GM19238 (cell line): Measurements from ENCODE around the gene USP37.

Experiments
- DNase-seq: peaks from one replicate; pipeline ENCODE4 v3.0.0; 2011; ENCODE audit warnings: low spot score; ENCODE audit not compliant: insufficient read length

The USP37 gene

DNA sequence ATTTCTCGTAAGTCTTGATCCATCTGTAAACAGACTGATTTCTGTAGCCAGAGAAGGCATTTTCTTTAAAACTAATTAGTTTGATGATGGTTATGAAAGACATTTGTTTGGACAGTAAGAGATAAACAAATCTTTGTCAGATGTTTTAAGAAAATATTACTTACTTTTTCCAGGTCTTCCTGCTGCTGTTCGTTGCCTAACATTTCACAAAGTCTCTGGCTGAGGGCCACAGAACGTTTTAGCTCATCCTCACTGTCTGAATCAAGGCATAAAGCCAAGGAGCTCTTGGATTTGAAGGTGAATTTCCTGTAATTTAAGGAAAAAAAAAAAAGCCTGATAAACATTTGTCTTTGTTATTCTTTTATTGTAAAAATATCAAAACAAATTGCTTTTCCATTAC lies 91.5 kb downstream of the USP37 start:
- DNase-seq = no peak

DNA sequence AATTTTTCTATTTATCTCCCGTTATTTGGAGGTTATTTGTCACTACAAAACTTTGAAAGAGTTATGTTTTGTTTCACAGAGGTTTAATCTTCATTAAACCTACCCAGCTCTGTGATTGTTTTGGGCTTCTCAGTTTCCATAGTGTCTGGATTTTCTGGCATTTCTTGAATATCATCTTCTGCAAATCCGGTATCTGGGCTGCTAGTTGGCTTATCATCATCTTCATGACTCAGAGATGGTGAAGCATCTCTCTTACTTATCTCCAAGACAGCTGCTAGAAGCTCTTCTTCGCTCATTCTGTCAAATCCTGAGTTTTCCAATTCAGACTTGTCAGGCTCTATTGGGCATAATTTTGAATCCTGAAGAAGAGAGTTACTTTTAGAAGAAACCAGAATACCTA lies 93.6 kb downstream of the USP37 start:
- DNase-seq = no peak

DNA sequence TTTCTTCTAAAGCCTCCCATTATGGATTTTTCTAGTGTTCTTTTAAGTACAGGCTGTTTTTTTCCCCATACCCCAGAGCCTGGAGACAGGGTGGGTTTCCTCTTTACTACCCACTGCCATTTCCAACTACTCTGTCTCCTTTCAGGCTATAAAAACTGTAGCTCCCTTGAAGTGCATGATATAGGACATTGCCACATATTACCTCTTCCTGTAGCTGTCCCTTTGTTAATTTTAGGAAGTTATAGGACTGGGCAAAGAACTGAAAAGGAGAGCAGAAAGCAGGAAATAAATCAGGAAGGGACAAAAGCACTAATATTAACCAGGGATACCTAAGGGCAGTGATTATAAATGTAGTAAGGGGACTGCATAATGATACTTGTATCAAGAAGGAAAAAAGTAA lies 95.2 kb downstream of the USP37 start:
- DNase-seq = no peak

DNA sequence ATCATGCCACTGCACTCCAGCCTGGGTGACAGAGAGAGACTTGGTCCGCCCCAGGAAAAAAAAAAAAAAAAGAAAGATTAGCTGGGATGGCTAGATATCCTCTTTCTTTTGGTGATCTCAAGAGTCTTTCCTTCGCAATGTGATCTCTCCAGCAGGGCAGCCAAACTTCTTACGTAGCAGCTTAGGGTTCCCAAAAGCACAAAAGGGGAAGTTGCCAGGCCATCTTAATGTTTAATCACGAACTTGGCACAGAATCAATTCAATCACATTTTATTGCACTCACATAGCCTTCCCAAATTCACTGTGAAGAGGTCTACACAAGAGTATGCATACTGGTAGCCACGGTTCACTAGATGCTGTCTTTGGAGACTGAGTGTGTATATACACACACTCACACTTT lies 96.2 kb downstream of the USP37 start:
- no peak for DNase-seq

DNA sequence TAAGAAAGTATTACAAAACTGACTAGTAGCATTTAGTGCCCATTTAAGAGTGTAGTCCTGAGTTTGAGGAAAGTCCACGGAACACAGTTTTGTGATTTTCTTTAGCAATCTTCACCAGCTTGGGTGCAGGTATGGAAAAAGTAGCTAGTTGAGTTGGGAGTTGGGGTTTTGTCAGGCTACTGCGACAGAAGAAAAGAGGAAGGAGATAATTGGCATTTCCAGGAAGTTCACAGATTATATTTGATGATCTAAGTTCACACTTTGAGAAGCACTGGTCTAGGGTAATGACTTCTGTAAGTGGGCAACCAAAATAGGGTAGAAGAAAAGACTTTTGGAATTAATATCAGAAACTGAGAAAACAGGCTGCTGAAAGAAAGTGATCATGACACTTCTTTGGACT lies 97.1 kb downstream of the USP37 start:
- no peak for DNase-seq

DNA sequence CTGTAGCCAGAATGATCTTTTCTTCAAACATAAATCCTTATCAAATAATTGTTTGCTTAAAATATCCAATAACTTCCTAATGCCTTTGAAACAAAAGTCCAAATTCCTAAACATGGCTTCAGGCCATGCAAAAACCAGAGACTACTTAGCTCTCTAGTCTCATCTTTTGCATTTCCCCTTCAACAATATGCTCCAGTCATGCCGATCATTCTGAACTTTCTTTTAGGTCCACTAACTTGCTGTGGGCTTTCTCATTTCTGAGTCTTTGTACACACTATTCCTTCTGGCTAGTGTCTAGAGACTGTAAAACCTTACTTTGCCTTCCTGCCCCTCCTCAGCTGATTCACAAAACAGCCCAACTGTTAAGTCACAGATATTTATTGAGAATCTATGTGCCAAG lies 97.7 kb downstream of the USP37 start:
- no peak for DNase-seq

DNA sequence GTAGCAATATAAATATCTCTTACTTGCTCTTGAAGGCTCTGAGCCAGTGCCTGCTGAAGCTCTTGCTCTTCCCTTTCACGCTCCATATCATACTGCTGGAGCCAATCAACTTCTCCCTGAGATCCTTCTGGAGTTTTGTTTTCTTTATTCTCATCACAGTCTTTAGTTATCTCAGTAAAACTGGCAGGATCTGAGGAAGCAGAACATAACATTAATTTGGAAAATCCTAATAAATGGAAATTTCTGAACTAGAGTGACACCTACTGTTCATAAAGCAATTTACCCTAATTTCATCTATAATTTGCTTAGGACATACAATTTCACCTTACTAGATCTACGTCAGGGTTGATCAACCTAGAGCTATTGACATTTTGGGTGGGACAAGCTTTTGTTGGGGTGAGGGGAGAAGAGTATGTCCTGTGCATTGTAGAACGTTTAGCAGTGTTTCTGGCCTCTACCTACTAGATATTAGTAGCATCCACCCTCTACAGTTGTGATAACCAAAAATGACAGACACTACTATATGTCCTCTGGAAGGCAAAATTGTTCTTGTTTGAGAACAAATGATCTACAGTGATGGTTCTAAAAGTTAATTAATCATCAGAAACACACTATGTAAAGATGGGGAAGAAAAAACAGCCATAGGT lies 102.0 kb downstream of the USP37 start:
- DNase-seq = no peak

DNA sequence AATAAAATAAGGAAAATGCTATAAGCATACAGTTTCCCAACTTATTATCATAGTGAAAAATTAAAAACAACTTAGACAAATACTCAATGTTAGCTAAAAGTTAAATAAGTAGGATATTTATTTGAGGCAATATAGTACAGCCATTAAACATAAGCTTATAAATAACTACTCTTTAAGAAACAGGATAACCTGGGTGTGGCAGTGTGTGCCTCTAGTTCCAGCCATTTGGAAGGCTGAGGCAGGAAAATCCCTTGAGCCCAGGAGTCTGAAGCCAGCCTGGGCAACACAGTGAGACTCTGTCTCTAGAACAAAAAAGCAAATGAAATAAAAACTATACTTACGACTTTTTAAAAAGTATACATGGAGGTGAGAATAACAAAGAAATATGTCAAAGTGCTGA lies 109.6 kb downstream of the USP37 start:
- no peak for DNase-seq

DNA sequence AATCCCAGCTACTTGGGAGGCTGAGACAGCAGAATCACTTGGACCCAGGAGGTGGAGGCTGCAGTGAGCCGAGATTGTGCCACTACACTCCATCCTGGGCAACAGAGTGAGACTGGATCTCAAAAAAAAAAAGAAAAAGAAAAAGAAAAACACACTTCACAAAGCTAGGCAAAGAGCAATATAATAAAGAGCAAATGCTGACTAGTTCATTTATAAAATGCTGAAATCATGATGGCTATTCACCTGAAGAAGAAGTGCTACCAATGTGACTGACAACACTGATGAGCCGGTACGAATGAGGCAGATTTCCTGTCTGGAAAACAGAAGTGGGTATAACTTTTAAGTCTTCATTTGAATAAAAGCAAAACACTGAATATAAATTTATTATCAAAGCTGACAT lies 111.3 kb downstream of the USP37 start:
- DNase-seq = no peak

DNA sequence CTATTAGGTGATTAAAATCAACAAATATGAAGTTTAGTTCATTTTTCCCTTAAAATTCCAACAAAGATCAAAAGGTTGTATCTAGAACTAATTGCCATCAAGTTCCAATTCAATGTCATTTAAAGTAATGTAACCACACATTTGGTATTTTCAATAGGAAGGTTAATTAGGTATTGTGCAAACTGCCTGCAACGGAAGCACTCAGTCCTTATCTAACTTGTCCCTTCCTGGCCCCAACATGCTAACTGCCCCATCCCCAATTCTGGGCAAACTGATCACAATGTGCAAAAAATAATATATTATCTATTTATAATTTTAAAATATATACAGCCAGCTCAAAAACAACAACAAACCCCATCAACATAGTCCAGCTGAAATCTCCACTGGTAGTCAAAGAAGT lies 116.1 kb downstream of the USP37 start:
- DNase-seq = no peak

DNA sequence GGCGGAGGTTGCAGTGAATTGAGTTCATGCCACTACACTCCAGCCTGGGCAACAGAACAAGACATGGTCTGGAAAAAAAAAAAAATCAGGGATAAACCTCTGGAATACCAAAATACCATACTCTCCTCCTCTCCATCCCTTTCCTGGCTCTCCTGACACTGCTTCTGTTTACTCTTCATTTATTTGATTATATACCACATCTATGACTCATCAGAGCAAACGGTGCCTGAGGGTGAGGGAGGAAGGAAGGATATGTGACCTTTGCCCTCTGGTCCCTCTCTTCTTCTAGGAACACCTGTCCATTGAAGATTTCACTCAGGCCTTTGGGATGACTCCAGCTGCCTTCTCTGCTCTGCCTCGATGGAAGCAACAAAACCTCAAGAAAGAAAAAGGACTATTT lies 119.2 kb downstream of the USP37 start:
- no peak for DNase-seq

DNA sequence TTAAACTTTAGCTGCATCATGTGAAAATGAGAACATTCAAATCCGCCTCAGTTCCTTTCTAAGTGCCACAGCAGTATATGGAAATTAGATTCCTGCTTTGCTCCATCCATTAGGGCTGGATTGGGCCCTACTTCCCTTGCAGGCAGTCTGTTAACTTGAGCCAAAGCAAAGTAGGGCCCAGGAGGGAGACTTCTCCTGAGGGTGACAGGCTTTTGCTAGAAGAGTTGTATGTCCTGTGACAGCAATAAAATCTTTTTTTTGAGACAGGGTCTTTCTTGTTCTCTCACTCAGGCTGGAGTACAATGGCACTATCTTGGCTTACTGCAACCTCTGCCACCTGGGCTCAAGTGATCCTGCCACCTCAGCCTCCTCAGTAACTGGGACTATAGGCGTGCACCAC lies 121.1 kb downstream of the USP37 start:
- no peak for DNase-seq

DNA sequence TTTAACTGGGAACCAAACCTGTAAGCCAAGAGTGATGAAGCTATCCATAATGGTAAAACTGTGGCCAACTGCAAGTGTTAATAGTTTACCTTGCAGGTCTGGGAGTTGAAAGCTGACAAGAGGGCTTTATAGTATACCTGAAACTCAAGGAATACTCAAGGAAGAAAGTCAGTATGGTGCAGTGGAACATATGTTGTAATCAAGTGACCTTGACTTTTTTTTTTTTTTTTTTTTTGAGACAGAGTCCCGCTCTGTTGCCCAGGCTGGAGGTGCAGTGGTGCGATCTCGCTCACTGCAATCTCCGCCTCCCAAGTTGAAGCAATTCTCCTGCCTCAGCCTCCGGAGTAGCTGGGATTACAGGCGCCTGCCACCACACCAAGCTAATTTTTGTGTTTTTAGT lies 121.6 kb downstream of the USP37 start:
- no peak for DNase-seq

DNA sequence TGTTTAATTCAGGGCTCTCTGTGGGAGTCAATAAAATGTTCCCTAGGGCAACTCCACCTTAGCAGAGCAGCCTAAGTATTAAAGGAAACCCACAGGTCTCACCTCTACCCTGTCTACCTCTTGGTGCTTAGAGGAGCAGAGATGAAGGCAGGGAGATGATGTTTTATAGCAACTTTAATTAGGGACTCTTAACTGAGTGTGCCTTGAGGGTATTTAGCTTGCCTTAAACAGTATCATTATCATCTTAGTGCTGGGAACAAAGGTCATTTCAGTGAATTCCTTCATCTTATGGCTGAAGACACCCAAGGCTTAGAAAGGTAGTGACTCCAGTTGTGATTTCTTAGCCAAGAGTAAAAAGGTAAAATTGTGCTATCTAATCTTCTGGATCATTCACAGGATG lies 122.5 kb downstream of the USP37 start:
- no peak for DNase-seq

DNA sequence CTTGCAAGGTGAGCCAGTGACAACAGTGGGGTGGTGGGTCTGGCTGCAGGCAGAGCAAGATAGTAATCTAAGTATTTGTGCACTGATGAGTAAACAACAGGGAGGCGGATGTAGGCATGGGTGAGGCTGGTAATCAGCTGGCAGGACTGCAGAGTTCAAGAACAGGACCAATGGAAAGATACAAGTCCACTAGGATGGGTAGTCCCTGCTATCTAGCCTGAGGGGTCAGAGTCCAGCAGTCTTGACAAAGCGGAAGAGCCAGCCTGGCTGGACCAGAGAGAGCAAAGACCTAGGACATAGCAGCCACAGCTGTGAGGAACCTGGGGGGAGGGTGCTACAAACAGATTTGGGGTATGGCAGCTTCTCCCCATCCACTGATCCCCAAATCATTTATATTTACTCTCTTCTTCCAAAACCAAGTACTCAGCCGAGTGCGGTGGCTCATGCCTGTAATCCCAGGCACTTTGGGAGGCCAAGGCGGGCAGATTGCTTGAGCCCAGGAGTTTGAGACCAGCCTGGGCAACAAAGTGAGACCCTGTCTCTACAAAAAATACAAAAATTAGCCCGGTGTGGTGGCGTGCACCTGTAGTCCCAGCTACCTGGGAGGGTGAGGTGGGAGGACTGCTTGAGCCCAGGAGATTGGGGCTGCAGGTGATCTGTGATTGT lies 123.3 kb downstream of the USP37 start:
- no peak for DNase-seq

DNA sequence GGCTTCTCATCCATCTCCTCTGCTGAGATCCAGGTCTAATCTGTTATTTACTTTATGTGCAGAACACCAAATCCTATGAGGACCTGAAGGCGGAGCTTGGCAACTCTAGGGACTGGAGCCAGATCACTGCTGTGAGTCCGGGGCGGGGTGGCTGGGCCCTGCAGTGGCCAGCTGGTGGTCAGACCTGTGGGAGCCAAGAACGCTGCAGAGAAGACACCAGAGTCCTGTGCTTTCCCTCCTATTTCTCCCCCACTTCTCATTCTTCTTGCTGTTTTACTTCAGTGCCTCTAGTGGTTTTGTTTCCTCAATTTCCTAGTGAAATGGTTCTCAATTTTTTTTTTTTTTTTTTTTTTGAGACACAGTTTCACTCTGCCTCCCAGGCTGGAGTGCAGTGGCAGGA lies 129.6 kb downstream of the USP37 start:
- DNase-seq = no peak

DNA sequence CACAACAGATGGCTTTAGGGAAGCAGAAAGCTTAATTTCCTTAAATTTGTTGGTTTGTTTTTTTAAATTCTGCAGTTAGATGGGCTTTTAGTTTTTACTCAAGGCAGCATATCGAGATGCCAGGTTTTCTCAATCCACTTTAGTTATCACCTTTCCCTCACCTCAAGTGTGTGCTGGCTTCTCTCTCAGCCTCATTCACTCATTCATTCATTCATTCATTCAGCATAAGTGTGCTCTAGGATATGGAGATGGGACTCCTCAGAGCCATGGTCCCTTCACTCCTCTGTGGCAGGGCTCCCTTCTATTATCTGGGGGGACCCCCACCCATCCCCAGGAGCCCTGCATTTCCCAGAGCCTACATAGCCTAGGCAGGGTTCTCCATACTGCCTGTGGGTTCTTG lies 130.2 kb downstream of the USP37 start:
- no peak for DNase-seq

DNA sequence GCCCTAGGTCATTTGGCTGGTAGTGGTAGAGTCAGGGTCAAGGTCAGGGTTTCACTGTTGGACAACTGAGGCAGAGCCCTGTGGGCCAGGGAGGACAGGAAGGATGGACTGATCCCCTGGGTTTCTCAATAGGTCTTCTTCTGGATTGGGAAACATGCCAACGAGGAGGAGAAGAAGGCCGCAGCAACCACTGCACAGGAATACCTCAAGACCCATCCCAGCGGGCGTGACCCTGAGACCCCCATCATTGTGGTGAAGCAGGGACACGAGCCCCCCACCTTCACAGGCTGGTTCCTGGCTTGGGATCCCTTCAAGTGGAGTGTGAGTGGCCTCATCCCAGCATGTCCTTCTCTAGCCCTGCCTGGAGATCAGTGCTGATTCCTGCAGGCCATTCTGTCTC lies 131.2 kb downstream of the USP37 start:
- DNase-seq = no peak

DNA sequence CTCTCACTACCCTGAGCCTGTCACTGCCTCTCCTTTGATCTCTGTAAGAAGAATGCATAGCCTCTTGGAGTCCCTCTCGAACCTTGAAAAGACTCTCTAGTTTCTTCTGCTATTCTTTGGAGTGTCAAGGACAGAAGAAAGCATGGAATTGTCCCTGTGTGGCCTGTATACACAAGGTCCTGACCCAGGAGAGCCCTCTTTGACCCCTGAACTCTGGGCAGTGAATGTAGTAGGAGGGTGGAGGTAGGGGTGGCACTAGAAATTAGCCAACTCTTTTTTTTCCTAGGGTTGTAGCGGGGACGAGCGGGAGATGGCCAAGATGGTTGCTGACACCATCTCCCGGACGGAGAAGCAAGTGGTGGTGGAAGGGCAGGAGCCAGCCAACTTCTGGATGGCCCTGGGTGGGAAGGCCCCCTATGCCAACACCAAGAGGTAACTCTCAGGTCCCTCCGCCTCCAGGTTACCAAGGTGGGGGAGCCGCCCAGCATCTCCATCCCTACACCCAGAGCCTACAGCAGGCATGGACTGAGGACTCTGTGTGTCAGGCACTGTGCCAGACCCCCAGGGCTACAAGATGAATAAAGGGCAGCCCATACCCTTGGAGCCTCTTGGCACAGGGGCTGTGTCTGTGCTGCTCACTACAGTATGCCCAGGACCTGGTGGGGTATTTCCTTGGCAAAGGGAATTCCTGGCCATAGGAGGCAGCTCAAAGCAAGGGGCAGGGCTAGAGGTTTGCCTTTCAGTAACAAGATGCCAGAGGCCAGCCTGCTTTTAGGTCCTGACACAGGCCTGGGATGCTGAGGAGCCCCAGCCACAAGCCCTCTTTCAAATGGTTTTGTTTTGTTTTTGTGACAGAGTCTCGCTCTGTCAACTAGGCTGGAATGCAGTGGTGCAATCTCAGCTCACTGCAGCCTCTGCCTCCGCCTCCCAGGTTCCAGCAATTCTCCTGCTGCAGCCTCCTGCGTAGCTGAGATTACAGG lies 132.9 kb downstream of the USP37 start:
- no peak for DNase-seq

DNA sequence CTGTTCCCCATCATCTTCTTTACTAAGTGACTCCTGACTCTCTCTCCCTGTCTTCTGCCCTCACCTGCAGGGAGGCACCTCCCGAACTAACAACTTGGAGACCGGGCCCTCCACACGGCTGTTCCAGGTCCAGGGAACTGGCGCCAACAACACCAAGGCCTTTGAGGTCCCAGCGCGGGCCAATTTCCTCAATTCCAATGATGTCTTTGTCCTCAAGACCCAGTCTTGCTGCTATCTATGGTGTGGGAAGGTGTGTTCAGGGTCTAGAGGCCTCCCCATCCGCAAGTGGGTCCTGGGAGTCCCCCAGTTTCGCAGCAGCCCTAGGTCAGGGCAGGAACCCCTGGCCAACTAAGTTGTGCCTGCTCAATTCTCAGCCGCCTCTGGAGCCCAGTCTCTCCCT lies 133.7 kb downstream of the USP37 start:
- DNase-seq = no peak

DNA sequence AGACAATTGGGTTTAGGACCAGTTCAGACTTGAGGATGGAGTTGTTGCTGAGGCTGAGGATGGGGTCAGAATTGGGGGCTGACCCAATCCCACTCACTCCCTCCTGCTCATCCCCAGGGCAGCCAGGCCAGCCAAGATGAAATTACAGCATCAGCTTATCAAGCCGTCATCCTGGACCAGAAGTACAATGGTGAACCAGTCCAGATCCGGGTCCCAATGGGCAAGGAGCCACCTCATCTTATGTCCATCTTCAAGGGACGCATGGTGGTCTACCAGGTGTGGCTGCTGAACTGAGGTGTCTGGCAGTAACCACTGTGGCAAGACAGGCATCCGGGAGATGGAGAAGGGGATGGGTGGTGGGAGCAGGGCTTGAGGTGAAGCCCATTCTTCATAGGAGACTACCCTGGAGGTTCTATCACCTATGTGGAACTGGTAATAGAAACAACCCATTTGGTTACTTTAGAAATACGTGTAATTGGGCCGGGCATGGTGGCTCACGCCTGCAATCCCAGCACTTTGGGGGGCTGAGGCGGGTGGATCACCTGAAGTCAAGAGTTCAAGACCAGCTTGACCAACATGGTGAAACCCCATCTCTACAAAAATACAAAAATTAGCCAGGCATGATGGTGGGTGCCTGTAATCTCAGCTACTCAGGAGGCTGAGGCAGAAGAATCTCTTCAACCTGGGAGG lies 135.3 kb downstream of the USP37 start:
- DNase-seq = no peak

DNA sequence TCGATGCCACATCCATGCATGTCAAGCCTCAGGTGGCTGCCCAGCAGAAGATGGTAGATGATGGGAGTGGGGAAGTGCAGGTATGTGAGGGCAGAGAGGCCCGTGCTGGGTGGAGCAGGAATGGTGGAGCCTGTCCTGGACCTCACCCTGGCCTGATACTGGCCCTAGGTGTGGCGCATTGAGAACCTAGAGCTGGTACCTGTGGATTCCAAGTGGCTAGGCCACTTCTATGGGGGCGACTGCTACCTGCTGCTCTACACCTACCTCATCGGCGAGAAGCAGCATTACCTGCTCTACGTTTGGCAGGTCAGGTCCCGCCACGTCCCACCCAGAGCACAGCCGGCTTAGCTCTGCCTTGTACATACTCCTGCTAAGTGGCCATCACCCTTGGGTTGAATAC lies 136.3 kb downstream of the USP37 start:
- no peak for DNase-seq
